22Rv1 (cell line): ENCODE measurements around the gene SPAG6.

Experiments used
- ZFX ChIP-seq: fragments of 450-650 bp; IDR thresholded peaks from 2 replicates; pipeline ENCODE4 v1.6.1; 2017; ENCODE audit warnings: antibody characterized with exemption, borderline replicate concordance
- TF ChIP-seq, protein P1 (sequence below): fragments of 450-650 bp; IDR thresholded peaks from 2 replicates; pipeline ENCODE4 v1.5.1; 2017; ENCODE audit warnings: mild to moderate bottlenecking

DNA sequence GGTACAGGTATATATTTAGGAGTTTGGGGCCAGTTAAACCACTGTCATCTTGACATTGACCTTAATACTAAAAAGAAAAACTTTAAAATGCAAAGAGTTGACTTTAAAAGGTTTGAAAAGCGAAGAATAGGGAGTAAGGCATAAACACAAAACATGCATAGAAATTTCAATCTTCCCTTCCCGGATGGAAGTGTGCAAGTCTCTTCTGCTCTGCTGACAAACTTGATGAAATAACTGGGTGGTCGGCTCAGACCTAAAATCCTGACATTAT lies 3.4 kb upstream of the SPAG6 start:
- TF ChIP-seq, protein P1, sequence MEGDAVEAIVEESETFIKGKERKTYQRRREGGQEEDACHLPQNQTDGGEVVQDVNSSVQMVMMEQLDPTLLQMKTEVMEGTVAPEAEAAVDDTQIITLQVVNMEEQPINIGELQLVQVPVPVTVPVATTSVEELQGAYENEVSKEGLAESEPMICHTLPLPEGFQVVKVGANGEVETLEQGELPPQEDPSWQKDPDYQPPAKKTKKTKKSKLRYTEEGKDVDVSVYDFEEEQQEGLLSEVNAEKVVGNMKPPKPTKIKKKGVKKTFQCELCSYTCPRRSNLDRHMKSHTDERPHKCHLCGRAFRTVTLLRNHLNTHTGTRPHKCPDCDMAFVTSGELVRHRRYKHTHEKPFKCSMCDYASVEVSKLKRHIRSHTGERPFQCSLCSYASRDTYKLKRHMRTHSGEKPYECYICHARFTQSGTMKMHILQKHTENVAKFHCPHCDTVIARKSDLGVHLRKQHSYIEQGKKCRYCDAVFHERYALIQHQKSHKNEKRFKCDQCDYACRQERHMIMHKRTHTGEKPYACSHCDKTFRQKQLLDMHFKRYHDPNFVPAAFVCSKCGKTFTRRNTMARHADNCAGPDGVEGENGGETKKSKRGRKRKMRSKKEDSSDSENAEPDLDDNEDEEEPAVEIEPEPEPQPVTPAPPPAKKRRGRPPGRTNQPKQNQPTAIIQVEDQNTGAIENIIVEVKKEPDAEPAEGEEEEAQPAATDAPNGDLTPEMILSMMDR, result no peak
- TF ChIP-seq ZFX, result no peak
